Keratinocyte (primary cell): Measurements from ENCODE around the gene CNKSR2.

Experiments used
- EZH2 ChIP-seq: IDR thresholded peaks from one replicate; pipeline ENCODE4 v1.6.1; 2012; ENCODE audit warnings: inconsistent platforms, mild to moderate bottlenecking, low read length, moderate library complexity
- TF ChIP-seq, protein P1 (sequence below), 3 experiments: IDR thresholded peaks in 1 of 3; conservative IDR thresholded peaks in 1 of 3; optimal IDR thresholded peaks in 1 of 3; 2 replicates in 2 of 3; 3 replicates in 1 of 3; pipeline versions ENCODE3 to v1.5.1; 2011; ENCODE audit warnings: low read length in 3 of 3, mild to moderate bottlenecking in 3 of 3, moderate library complexity in 2 of 3, control low read depth in 1 of 3, inconsistent platforms in 1 of 3; ENCODE audit not compliant: insufficient read depth in 2 of 3; ENCODE audit errors: extremely low read depth in 1 of 3

- TF ChIP-seq EZH2 = no peak
- TF ChIP-seq, protein P1, sequence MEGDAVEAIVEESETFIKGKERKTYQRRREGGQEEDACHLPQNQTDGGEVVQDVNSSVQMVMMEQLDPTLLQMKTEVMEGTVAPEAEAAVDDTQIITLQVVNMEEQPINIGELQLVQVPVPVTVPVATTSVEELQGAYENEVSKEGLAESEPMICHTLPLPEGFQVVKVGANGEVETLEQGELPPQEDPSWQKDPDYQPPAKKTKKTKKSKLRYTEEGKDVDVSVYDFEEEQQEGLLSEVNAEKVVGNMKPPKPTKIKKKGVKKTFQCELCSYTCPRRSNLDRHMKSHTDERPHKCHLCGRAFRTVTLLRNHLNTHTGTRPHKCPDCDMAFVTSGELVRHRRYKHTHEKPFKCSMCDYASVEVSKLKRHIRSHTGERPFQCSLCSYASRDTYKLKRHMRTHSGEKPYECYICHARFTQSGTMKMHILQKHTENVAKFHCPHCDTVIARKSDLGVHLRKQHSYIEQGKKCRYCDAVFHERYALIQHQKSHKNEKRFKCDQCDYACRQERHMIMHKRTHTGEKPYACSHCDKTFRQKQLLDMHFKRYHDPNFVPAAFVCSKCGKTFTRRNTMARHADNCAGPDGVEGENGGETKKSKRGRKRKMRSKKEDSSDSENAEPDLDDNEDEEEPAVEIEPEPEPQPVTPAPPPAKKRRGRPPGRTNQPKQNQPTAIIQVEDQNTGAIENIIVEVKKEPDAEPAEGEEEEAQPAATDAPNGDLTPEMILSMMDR (optimal IDR thresholded peaks at IDR 0.05 in 1 of 3, IDR thresholded peaks at IDR 0.05 in 1 of 3, conservative IDR thresholded peaks at IDR 0.05 in 1 of 3; ENCODE audit: extremely low read depth in 1 of 3, insufficient read depth in 2 of 3, low read length in 3 of 3) = no peak
Measured at GRCh38 chrX:21384178-21384577, 10.0 kb downstream of the CNKSR2 start.
